Endothelial cell of umbilical vein (primary cell): ENCODE results near the gene RNF121. TPM values are rescaled to one million over a fixed set of nuclear protein-coding genes. Genes with fewer than 3 reads are reported as not detected.
A peak's percentile ranks its signal among the peaks of the same experiment; 100 is the strongest.

Experiments used
- BruUV-seq: library from RNA; stranded (reverse); fragments of 400-500 nt; replicated peaks from 2 replicates; lab custom pipeline; 2021; lab: Mats Ljungman, UMichigan
- CTCF ChIA-PET: fragments of 300-600, 350-600 bp; sonication (Branson Sonifier 250); formaldehyde crosslinking; loops from one replicate; lab custom pipeline; 2021; ENCODE audit warnings: antibody characterized with exemption, inconsistent platforms; lab: Charles Lee
- POLR2A ChIA-PET: fragments of 300-600, 350-600 bp; sonication (Branson Sonifier 250); formaldehyde crosslinking; loops from one replicate; lab custom pipeline; 2021; ENCODE audit warnings: antibody characterized with exemption, inconsistent platforms; lab: Charles Lee
- DNase-seq: peaks from one replicate; pipeline ENCODE4 v3.0.0-alpha.2; 2011; ENCODE audit warnings: low read depth, low spot score
- FAIRE-seq: peaks from 2 replicates; lab custom pipeline; 2011; peaks lifted over from hg19 to GRCh38; lab: Jason Lieb, UNC
- H2AFZ ChIP-seq: 2 replicates; pipeline ENCODE4 v1.6.0; 2012; ENCODE audit warnings: low read depth, low read length, control low read depth, inconsistent platforms
- H3K27ac ChIP-seq: 2 replicates; pipeline ENCODE4 v1.5.1; 2011; ENCODE audit warnings: low read depth, mild to moderate bottlenecking, control low read depth, low read length, moderate library complexity; ENCODE audit not compliant: insufficient read depth
- H3K27me3 ChIP-seq, 2 experiments: 2 replicates each; pipeline versions ENCODE4 v1.6.0 to v1.6.1; 2011; ENCODE audit warnings: low read length in 2 of 2, mixed read lengths in 1 of 2; ENCODE audit not compliant: control insufficient read depth in 2 of 2, insufficient read depth in 2 of 2
- H3K36me3 ChIP-seq, 2 experiments: 2 replicates in 1 of 2; 3 replicates in 1 of 2; pipeline ENCODE4 v1.5.1; 2011; ENCODE audit warnings: low read length in 2 of 2, mild to moderate bottlenecking in 1 of 2, moderate library complexity in 1 of 2; ENCODE audit not compliant: control insufficient read depth in 2 of 2, insufficient read depth in 2 of 2; ENCODE audit errors: extremely low read depth in 1 of 2
- H3K4me1 ChIP-seq: 3 replicates; pipeline ENCODE4 v1.5.1; 2011; ENCODE audit warnings: mild to moderate bottlenecking, low read length; ENCODE audit not compliant: control insufficient read depth, insufficient read depth; ENCODE audit errors: extremely low read depth
- H3K4me2 ChIP-seq: 2 replicates; pipeline ENCODE4 v1.6.1; 2011; ENCODE audit warnings: low read length, control low read depth, mixed read lengths; ENCODE audit not compliant: insufficient read depth
- H3K4me3 ChIP-seq, 3 experiments: fragments of 200-600 bp in 1 of 3; sonication (generic), shearing (Covaris generic) in 1 of 3; replicated peaks in 1 of 3; 2 replicates each; pipeline ENCODE4 v1.5.1; 2011 to 2016; ENCODE audit warnings: control low read depth in 3 of 3, low read length in 3 of 3, mild to moderate bottlenecking in 2 of 3, inconsistent platforms in 1 of 3, low read depth in 1 of 3, moderate library complexity in 1 of 3; ENCODE audit not compliant: insufficient read depth in 1 of 3
- H3K79me2 ChIP-seq: 2 replicates; pipeline ENCODE4 v1.6.0; 2012; ENCODE audit warnings: low read length, inconsistent platforms; ENCODE audit not compliant: control insufficient read depth, insufficient read depth
- H3K9ac ChIP-seq: replicated peaks from 2 replicates; pipeline ENCODE3; 2011; ENCODE audit warnings: low read length, control low read depth; ENCODE audit not compliant: insufficient read depth; ENCODE audit errors: extremely low read depth
- H3K9me1 ChIP-seq: replicated peaks from 3 replicates; pipeline ENCODE4 v1.6.0; 2011; ENCODE audit warnings: mild to moderate bottlenecking, low read length; ENCODE audit not compliant: control insufficient read depth, insufficient read depth; ENCODE audit errors: extremely low read depth
- H3K9me3 ChIP-seq: replicated peaks from 2 replicates; pipeline ENCODE4 v1.5.1; 2012; ENCODE audit warnings: low read length, inconsistent platforms; ENCODE audit not compliant: control insufficient read depth, insufficient read depth
- H4K20me1 ChIP-seq: replicated peaks from 2 replicates; pipeline ENCODE3; 2011; ENCODE audit warnings: mild to moderate bottlenecking, low read length; ENCODE audit not compliant: control insufficient read depth, insufficient read depth; ENCODE audit errors: extremely low read depth
- EZH2 ChIP-seq: IDR thresholded peaks from 2 replicates; pipeline ENCODE4 v1.6.1; 2012; ENCODE audit warnings: borderline replicate concordance, low read depth, mild to moderate bottlenecking, moderate library complexity, low read length, inconsistent platforms; ENCODE audit not compliant: severe bottlenecking
- FOS ChIP-seq: IDR thresholded peaks from 2 replicates; pipeline ENCODE4 v1.6.1; 2011; ENCODE audit warnings: mild to moderate bottlenecking, low read length, moderate library complexity, borderline replicate concordance; ENCODE audit not compliant: insufficient read depth
- GATA2 ChIP-seq: IDR thresholded peaks from 2 replicates; pipeline ENCODE4 v1.7.0; 2011; ENCODE audit warnings: low read depth, mild to moderate bottlenecking, moderate library complexity, mixed read lengths, low read length; ENCODE audit not compliant: insufficient read length, insufficient read depth
- JUN ChIP-seq: IDR thresholded peaks from 2 replicates; pipeline ENCODE4 v1.6.1; 2011; ENCODE audit warnings: borderline replicate concordance, low read depth; ENCODE audit not compliant: insufficient read length, insufficient read depth
- MAX ChIP-seq: IDR thresholded peaks from 2 replicates; pipeline ENCODE4 v1.6.1; 2011; ENCODE audit not compliant: insufficient read depth, insufficient read length
- MYC ChIP-seq: IDR thresholded peaks from one replicate; pipeline ENCODE4 v1.6.1; 2011; ENCODE audit warnings: mild to moderate bottlenecking, low read depth, low read length
- POLR2A ChIP-seq: IDR thresholded peaks from 2 replicates; pipeline ENCODE4 v1.6.1; 2012; ENCODE audit warnings: low read depth, mild to moderate bottlenecking, control low read depth, low read length
- POLR2AphosphoS5 ChIP-seq: IDR thresholded peaks from 2 replicates; pipeline ENCODE4 v1.6.1; 2012; ENCODE audit warnings: low read depth, mild to moderate bottlenecking, control low read depth, low read length, moderate library complexity; ENCODE audit not compliant: insufficient read depth
- dilution Hi-C: fragments of 300-500 bp; cut with MboI; formaldehyde crosslinking; loops from one replicate; pipeline ENCODE4 v1.15.0; 2019; ENCODE audit warnings: low sequenced_read_pairs; ENCODE audit not compliant: extremely low pct_ligation_motif_present
- intact Hi-C: fragments of 100-400 bp; cut with micrococcal nuclease; formaldehyde crosslinking; loops from one replicate; pipeline ENCODE4 v1.10.0; 2022
- polyA plus RNA-seq, 4 experiments: library from polyadenylated mRNA; depleted of rRNA in 3 of 4; stranded (reverse) in 3 of 4; unstranded in 1 of 4; fragments of >200 nt; gene quantifications; 2 replicates each; pipeline versions ENCODE4 v1.2.1 to v1.2.3, GENCODE V29; 2011 to 2012; ENCODE audit warnings: missing spikeins in 1 of 4
- total RNA-seq: library from RNA; stranded (reverse); gene quantifications from 2 replicates; pipeline ENCODE4 v1.2.3, GENCODE V29; 2021
- TF ChIP-seq, protein P1 (sequence below), 2 donors: IDR thresholded peaks; 1 replicate in 1 of 2; 2 replicates in 1 of 2; pipeline ENCODE4 v1.5.1; 2011; ENCODE audit warnings: low read length in 2 of 2, mild to moderate bottlenecking in 2 of 2, moderate library complexity in 2 of 2, control low read depth in 1 of 2, inconsistent platforms in 1 of 2, low read depth in 1 of 2; ENCODE audit not compliant: insufficient read depth in 1 of 2; ENCODE audit errors: extremely low read depth in 1 of 2

RNF121 gene
- total and polyA plus RNA-seq, 2 donors (not counting 3 experiments of a cell fraction or from before 2014, with no cell fraction given): 61.4 to 99.9 TPM

GRCh38 chr11:71977743-71978418 is 49.0 kb downstream of the RNF121 start:
- no TSS peak for BruUV-seq
- ChIA-PET CTCF (interaction anchor here (0.8 to 3.7 kb wide), 22 partner anchors 8 to 453 kb away, joined by 3 to 38 read pairs (median 6); partner anchors contain the start of genes RNF121 and XNDC1N), POLR2A (no interaction called here)
- Histone ChIP-seq H3K79me2 (peaks cover 67% of the 10 kb centered on the region), H3K9ac (no peak overlapping the region), H3K9me1 (no peaks in the 10 kb centered on the region), H3K36me3 (peaks cover 5 to 17% of the 10 kb centered on the region in 2 experiments), H2AFZ (no peak overlapping the region), H3K4me3 (no peak overlapping the region), H4K20me1 (no peaks in the 10 kb centered on the region), H3K4me2 (no peak overlapping the region), H3K4me1 (no peaks in the 10 kb centered on the region), H3K9me3 (no peaks in the 10 kb centered on the region), H3K27me3 (no peaks in the 10 kb centered on the region), H3K27ac (no peak overlapping the region)
- intact Hi-C loops (loop anchor here (1.0 to 2.0 kb wide), 4 partner anchors 166 to 453 kb away; no protein-coding TSS in a partner anchor), dilution Hi-C loops (no loop called here)
- DNase-seq (peak; percentile 67), FAIRE-seq (peak; percentile 78)
- TF ChIP-seq, protein P1, sequence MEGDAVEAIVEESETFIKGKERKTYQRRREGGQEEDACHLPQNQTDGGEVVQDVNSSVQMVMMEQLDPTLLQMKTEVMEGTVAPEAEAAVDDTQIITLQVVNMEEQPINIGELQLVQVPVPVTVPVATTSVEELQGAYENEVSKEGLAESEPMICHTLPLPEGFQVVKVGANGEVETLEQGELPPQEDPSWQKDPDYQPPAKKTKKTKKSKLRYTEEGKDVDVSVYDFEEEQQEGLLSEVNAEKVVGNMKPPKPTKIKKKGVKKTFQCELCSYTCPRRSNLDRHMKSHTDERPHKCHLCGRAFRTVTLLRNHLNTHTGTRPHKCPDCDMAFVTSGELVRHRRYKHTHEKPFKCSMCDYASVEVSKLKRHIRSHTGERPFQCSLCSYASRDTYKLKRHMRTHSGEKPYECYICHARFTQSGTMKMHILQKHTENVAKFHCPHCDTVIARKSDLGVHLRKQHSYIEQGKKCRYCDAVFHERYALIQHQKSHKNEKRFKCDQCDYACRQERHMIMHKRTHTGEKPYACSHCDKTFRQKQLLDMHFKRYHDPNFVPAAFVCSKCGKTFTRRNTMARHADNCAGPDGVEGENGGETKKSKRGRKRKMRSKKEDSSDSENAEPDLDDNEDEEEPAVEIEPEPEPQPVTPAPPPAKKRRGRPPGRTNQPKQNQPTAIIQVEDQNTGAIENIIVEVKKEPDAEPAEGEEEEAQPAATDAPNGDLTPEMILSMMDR (IDR thresholded peaks at IDR 0.05; ENCODE audit: extremely low read depth in 1 of 2, insufficient read depth in 1 of 2, low read depth in 1 of 2, low read length in 2 of 2): peak; percentile 54 to 57
- TF ChIP-seq EZH2: no peak
- no peak for TF ChIP-seq MAX

GRCh38 chr11:71979094-71979493 is 50.2 kb downstream of the RNF121 start:
- FAIRE-seq: no peak
- no TSS peak for BruUV-seq
- Histone ChIP-seq H3K36me3 (peaks cover 5 to 23% of the 10 kb centered on the region in 2 experiments), H3K9me3 (no peaks in the 10 kb centered on the region), H3K4me1 (no peaks in the 10 kb centered on the region), H3K4me2 (no peak overlapping the region), H4K20me1 (no peaks in the 10 kb centered on the region), H3K79me2 (peaks cover 72% of the 10 kb centered on the region), H3K27ac (no peak overlapping the region), H3K9ac (no peak overlapping the region), H3K4me3 (no peak overlapping the region), H3K27me3 (no peaks in the 10 kb centered on the region), H2AFZ (no peak overlapping the region), H3K9me1 (no peaks in the 10 kb centered on the region)
- ChIA-PET CTCF (interaction anchor here (0.9 to 3.7 kb wide), 8 partner anchors 9 to 452 kb away, joined by 3 to 38 read pairs (median 10); no protein-coding TSS in a partner anchor), POLR2A (no interaction called here)
- DNase-seq: no peak
- TF ChIP-seq GATA2 (no peak), FOS (no peak), POLR2AphosphoS5 (no peak), MAX (no peak), EZH2 (no peak), POLR2A (no peak), JUN (no peak), MYC (no peak)
- TF ChIP-seq, protein P1 (IDR thresholded peaks at IDR 0.05; ENCODE audit: extremely low read depth in 1 of 2, insufficient read depth in 1 of 2, low read depth in 1 of 2, low read length in 2 of 2): no peak
- dilution Hi-C loops: no loop called here
- intact Hi-C loops: no loop called here
